Measurements from ENCODE around the gene OR2T35.
"Not testable (repeated sequence)": the region's sequence is repeated elsewhere in the genome, so short reads cannot be mapped to it uniquely, and the experiment has no call there.

Gene OR2T35, protein sequence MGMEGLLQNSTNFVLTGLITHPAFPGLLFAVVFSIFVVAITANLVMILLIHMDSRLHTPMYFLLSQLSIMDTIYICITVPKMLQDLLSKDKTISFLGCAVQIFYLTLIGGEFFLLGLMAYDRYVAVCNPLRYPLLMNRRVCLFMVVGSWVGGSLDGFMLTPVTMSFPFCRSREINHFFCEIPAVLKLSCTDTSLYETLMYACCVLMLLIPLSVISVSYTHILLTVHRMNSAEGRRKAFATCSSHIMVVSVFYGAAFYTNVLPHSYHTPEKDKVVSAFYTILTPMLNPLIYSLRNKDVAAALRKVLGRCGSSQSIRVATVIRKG

DNA sequence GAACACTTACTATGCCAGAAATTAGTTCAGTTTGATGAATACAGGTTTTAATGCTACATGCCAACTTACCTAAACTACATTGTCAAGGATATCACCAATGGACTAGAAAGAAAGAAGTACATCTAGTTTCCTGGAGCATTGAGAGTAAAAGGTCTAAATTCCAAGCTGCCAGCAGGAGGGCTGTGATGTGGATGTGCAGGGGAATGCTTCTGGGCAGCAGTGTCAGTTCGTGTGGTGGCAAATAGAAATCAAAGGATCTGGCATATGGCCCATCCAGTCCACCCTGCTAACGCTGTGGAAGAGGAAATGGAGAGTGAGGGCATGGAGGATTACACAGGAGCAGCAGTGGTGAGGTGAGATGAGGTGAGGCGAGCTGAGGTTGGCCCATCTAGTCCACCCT lies at the start of gene OR2T35:
OR2T35 (minus strand) TSS at position 101 of the 400 bp plus-strand sequence. CDS start 6,020 bp downstream, outside the sequence.
- H3K9ac ChIP-seq; H3K4me3 ChIP-seq (ENCODE audit: low read depth, low read length); H2AFZ ChIP-seq; H3K4me2 ChIP-seq (ENCODE audit: low read length); H3K9me3 ChIP-seq (ENCODE audit: control insufficient read depth, low read length); H3K4me1 ChIP-seq; H3K36me3 ChIP-seq (ENCODE audit: control insufficient read depth, insufficient read depth, low read length); H3K27ac ChIP-seq; H3K79me2 ChIP-seq; H3K27me3 ChIP-seq (ENCODE audit: control insufficient read depth, insufficient read depth, low read length): not testable (repeated sequence)

- H3K9ac ChIP-seq: no peak overlapping the region
- H3K9me3 ChIP-seq (ENCODE audit: control insufficient read depth, low read length): no peaks in the 10 kb centered on the region
- H3K27ac ChIP-seq: no peak overlapping the region
- no peaks in the 10 kb centered on the region for H3K27me3 ChIP-seq (ENCODE audit: control insufficient read depth, insufficient read depth, low read length)
- H3K4me1 ChIP-seq: no peaks in the 10 kb centered on the region
- TF ChIP-seq CTCF (IDR thresholded peaks at IDR 0.05): no peak
- no peaks in the 10 kb centered on the region for H3K36me3 ChIP-seq (ENCODE audit: control insufficient read depth, insufficient read depth, low read length)
- H3K4me2 ChIP-seq (ENCODE audit: low read length): no peak overlapping the region
- no peak overlapping the region for H3K4me3 ChIP-seq (ENCODE audit: low read depth, low read length)
- H2AFZ ChIP-seq: no peak overlapping the region
- no peaks in the 10 kb centered on the region for H3K79me2 ChIP-seq
Observed at GRCh38 chr1:248691567-248692155, 46.6 kb upstream of the OR2T35 start.

GRCh38 chr1:248688527-248689298 lies 43.6 kb upstream of the OR2T35 start:
- Histone ChIP-seq H3K9ac (no peak overlapping the region), H3K27ac (no peak overlapping the region), H3K4me1 (no peaks in the 10 kb centered on the region), H3K27me3 (ENCODE audit: control insufficient read depth, insufficient read depth, low read length) (no peaks in the 10 kb centered on the region), H3K79me2 (no peaks in the 10 kb centered on the region), H3K9me3 (ENCODE audit: control insufficient read depth, low read length) (no peaks in the 10 kb centered on the region), H2AFZ (no peak overlapping the region), H3K4me3 (ENCODE audit: low read depth, low read length) (no peak overlapping the region), H3K36me3 (ENCODE audit: control insufficient read depth, insufficient read depth, low read length) (no peaks in the 10 kb centered on the region), H3K4me2 (ENCODE audit: low read length) (no peak overlapping the region)
- TF ChIP-seq CTCF (IDR thresholded peaks at IDR 0.05): no peak

DNA sequence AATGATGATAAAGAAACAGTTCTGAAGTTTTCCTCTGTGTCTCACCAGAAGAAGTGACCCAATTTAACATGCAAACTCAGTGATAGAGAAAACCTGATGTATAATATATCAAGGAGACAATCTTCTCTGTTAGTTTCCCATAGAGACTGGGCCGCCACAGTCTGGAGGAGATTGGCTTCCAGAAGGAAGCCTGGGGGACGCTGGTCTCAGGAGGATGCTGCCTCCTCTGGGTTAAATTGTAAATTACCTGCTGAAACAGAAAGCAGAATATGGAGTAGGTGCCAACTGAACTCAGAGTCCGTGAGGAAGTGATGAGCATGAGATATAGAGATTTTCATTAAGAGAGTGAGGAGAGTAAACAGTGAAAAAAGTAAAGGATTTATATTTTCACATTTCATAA lies 41.7 kb upstream of the OR2T35 start:
- no peaks in the 10 kb centered on the region for H3K79me2 ChIP-seq
- H3K36me3 ChIP-seq (ENCODE audit: control insufficient read depth, insufficient read depth, low read length): no peaks in the 10 kb centered on the region
- TF ChIP-seq CTCF (IDR thresholded peaks at IDR 0.05): no peak
- H2AFZ ChIP-seq: no peak overlapping the region
- no peaks in the 10 kb centered on the region for H3K4me1 ChIP-seq
- H3K27me3 ChIP-seq (ENCODE audit: control insufficient read depth, insufficient read depth, low read length): no peaks in the 10 kb centered on the region
- no peak overlapping the region for H3K27ac ChIP-seq
- no peak overlapping the region for H3K4me3 ChIP-seq (ENCODE audit: low read depth, low read length)
- no peaks in the 10 kb centered on the region for H3K9me3 ChIP-seq (ENCODE audit: control insufficient read depth, low read length)
- no peak overlapping the region for H3K4me2 ChIP-seq (ENCODE audit: low read length)
- no peak overlapping the region for H3K9ac ChIP-seq

- no peak for TF ChIP-seq CTCF (IDR thresholded peaks at IDR 0.05)
- Histone ChIP-seq H3K36me3 (ENCODE audit: control insufficient read depth, insufficient read depth, low read length) (no peaks in the 10 kb centered on the region), H3K27ac (no peak overlapping the region), H3K4me2 (ENCODE audit: low read length) (no peak overlapping the region), H3K4me1 (no peaks in the 10 kb centered on the region), H3K4me3 (ENCODE audit: low read depth, low read length) (no peak overlapping the region), H3K9ac (no peak overlapping the region), H3K27me3 (ENCODE audit: control insufficient read depth, insufficient read depth, low read length) (no peaks in the 10 kb centered on the region), H3K79me2 (no peaks in the 10 kb centered on the region), H3K9me3 (ENCODE audit: control insufficient read depth, low read length) (no peaks in the 10 kb centered on the region), H2AFZ (no peak overlapping the region)
Observed at GRCh38 chr1:248681651-248682050, 36.6 kb upstream of the OR2T35 start.

All from parathyroid adenoma (tissue), 2 donors.